ENCODE results near the gene GPR37L1. TPM values are rescaled to one million over a fixed set of nuclear protein-coding genes. Genes with fewer than 3 reads are reported as not detected.
"Not testable (repeated sequence)": the region's sequence is repeated elsewhere in the genome, so short reads cannot be mapped to it uniquely, and the experiment has no call there.

GPR37L1 gene
- total and polyA plus RNA-seq, 4 donors = under 0.01 to 0.04 (median 0.02) TPM; not detected in 1

DNA sequence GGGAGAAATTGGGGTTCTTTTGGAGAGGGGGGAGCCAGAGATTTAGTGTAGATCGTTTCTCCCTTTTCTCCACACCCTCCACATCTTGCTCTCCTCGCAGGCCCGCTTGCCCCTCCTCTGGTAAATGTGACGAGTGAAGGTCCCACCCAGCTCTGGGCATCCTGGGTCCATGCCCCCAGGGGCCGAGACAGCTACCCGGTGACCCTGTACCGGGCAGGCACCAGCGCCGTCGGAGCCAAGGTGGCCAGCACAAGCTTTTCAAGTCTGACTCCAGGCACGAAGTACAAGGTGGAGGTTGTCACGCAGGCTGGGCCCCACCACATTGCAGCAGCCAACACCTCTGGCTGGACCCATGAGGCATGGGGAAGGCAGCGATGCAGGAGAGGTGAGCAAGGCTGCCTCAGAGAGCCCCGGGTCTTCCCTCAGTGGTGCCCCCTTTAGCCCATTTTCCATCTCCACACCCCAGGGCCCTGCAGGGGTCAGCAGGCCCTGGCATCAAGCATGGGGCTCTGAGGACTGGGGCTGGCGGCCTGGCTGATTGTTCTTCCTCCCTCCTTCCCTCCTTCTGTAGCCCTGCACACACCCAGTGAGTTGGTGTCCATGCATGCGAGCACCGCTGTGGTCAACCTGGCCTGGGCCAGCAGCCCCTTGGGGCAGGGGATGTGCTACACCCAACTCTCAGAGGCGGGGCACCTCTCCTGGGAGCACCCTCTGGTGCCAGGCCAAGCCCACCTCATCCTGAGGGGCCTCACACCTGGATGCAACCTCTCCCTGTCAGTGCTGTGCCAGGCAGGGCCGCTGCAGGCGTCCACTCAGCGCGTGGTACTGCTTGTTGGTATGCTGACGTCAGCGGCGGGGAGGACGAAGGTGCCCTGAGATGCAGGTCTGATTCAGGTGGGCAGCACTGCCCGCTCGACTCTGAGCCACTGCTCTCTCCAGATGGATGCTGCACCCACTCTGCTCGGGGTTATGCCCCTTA is 54.5 kb downstream of the GPR37L1 start (continued):
- TF ChIP-seq CTCF (IDR thresholded peaks at IDR 0.05; ENCODE audit: low read depth, low read length, missing input control) (no peak), GABPA (IDR thresholded peaks at IDR 0.05 in 1 of 2, conservative IDR thresholded peaks at IDR 0.05 in 1 of 2) (no peak), EGR1 (IDR thresholded peaks at IDR 0.05; ENCODE audit: low read depth in 2 of 2) (no peak), HNF4A (conservative IDR thresholded peaks at IDR 0.05) (no peak), NR2F2 (IDR thresholded peaks at IDR 0.05) (no peak), JUND (IDR thresholded peaks at IDR 0.05) (no peak), FOXA1 (IDR thresholded peaks at IDR 0.05) (no peak), SP1 (IDR thresholded peaks at IDR 0.05) (no peak), YY1 (IDR thresholded peaks at IDR 0.05) (no peak), TAF1 (conservative IDR thresholded peaks at IDR 0.05) (no peak)

DNA sequence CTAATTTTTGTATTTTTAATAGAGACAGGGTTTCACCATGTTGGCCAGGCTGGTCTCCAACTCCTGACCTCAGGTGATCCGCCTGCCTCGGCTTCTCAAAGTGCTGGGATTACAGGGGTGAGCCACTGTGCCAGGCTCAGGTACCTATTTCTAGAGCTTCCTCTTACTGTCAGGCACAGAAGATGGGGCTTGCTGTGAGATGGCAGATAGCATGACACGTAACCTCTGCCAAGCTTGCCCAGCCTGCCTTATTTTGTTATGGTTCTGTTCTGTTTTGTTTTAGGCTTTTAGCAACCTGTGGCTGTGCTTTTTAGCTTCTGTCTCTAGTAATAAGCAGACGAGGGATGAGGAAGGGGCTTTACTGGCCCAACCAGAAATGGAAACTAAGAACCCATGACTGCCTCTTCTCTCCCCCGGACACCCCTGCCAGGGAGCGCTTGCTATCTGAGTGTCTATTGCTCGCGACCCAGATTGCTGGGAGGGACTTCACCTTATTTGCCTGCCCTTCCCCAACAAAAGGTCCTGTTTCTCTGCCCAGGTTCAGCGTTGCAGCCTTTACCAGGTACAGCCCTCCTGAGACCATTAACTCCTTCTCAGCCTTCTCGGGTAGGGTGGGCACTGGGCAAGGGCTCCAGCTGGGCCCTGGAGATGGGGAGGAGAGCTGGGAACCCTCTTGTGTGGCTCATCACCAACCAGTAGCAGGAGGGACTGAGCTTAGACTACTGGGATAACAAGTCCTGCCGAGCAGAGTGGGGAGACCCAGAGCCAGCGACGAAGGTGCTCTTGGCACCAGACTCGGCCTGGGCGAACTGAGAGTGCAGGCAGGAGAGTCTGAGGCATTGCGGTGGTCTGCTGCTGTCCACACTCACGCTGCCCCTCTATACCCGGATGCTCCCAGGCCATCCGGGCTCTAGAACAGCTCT is 57.4 kb downstream of the GPR37L1 start:
- H3K9me3 ChIP-seq (ENCODE audit: control insufficient read depth in 4 of 4, low read length in 3 of 4) = no peaks in the 10 kb centered on the region
- no peaks in the 10 kb centered on the region for H3K4me1 ChIP-seq (ENCODE audit: control insufficient read depth in 4 of 4, insufficient read depth in 4 of 4, low read length in 3 of 4)
- no peak overlapping the region for H3K9ac ChIP-seq (ENCODE audit: low read depth in 1 of 2, low read length in 2 of 2)
- H3K36me3 ChIP-seq (ENCODE audit: control insufficient read depth in 4 of 4, insufficient read depth in 3 of 4, low read depth in 1 of 4, low read length in 3 of 4) = no peaks in the 10 kb centered on the region
- no peak for DNase-seq (ENCODE audit: low spot score)
- H3K27ac ChIP-seq (ENCODE audit: low read depth in 1 of 2, low read length in 2 of 2) = no peak overlapping the region
- 79% methylated on average over 19 of the region's 19 CpGs for WGBS
- no peak for TF ChIP-seq TAF1 (conservative IDR thresholded peaks at IDR 0.05)
- no peak for TF ChIP-seq EGR1 (IDR thresholded peaks at IDR 0.05; ENCODE audit: low read depth in 2 of 2)
- TF ChIP-seq FOXA2 (IDR thresholded peaks at IDR 0.05) = no peak
- TF ChIP-seq NR2F2 (IDR thresholded peaks at IDR 0.05) = no peak
- TF ChIP-seq FOXA1 (IDR thresholded peaks at IDR 0.05) = no peak
- TF ChIP-seq SP1 (IDR thresholded peaks at IDR 0.05) = no peak
- no peak for TF ChIP-seq ATF3 (IDR thresholded peaks at IDR 0.05)
- TF ChIP-seq HNF4A (conservative IDR thresholded peaks at IDR 0.05) = no peak
- no peak for TF ChIP-seq YY1 (IDR thresholded peaks at IDR 0.05)
- no peak for TF ChIP-seq RXRA (IDR thresholded peaks at IDR 0.05)
- H3K4me3 ChIP-seq (ENCODE audit: low read depth in 1 of 3, low read length in 3 of 3) = no peak overlapping the region
- no peaks in the 10 kb centered on the region for H3K27me3 ChIP-seq (ENCODE audit: control insufficient read depth in 4 of 4, insufficient read depth in 4 of 4, low read length in 3 of 4)

GRCh38 chr1:202180751-202181139 is 58.0 kb downstream of the GPR37L1 start:
- DNase-seq (ENCODE audit: low spot score); H3K27me3 ChIP-seq (ENCODE audit: control insufficient read depth in 4 of 4, insufficient read depth in 4 of 4, low read length in 3 of 4): not testable (repeated sequence)
- 79% methylated on average over 2 of the region's 2 CpGs for WGBS

More at GRCh38 chr1:202180751-202181139, 58.0 kb downstream of the GPR37L1 start:
- H3K27ac ChIP-seq (ENCODE audit: low read depth in 1 of 2, low read length in 2 of 2); H3K9me3 ChIP-seq (ENCODE audit: control insufficient read depth in 4 of 4, low read length in 3 of 4); H3K36me3 ChIP-seq (ENCODE audit: control insufficient read depth in 4 of 4, insufficient read depth in 3 of 4, low read depth in 1 of 4, low read length in 3 of 4); H3K9ac ChIP-seq (ENCODE audit: low read depth in 1 of 2, low read length in 2 of 2); H3K4me1 ChIP-seq (ENCODE audit: control insufficient read depth in 4 of 4, insufficient read depth in 4 of 4, low read length in 3 of 4); H3K4me3 ChIP-seq (ENCODE audit: low read depth in 1 of 3, low read length in 3 of 3): not testable (repeated sequence)
